MM.1S (cell line): Measurements from ENCODE around the gene MTFMT.
A peak's percentile ranks its signal among the peaks of the same experiment; 100 is the strongest.

Source experiments
- DNase-seq: peaks from one replicate; pipeline ENCODE4 v3.0.0-alpha.2; 2015
- H2AFZ ChIP-seq: fragments of 300-600 bp; sonication (generic); 2 replicates; pipeline ENCODE4 v1.6.0; 2016; ENCODE audit warnings: antibody characterized with exemption, low read length
- H3F3A ChIP-seq: fragments of 300-600 bp; sonication (generic); 2 replicates; pipeline ENCODE4 v1.6.1; 2016; ENCODE audit warnings: mild to moderate bottlenecking, antibody characterized with exemption, low read length, moderate library complexity, mixed read lengths; ENCODE audit not compliant: insufficient read depth
- H3K27ac ChIP-seq: fragments of 300-600 bp; sonication (generic); 2 replicates; pipeline ENCODE4 v1.5.1; 2016; ENCODE audit warnings: mild to moderate bottlenecking, low read length
- H3K27me3 ChIP-seq: fragments of 300-600 bp; sonication (generic); replicated peaks from 2 replicates; pipeline ENCODE4 v1.6.0; 2016; ENCODE audit warnings: low read length; ENCODE audit not compliant: insufficient read depth
- H3K36me3 ChIP-seq: fragments of 300-600 bp; sonication (generic); replicated peaks from 2 replicates; pipeline ENCODE4 v1.6.1; 2016; ENCODE audit warnings: mild to moderate bottlenecking, low read length, mixed read lengths; ENCODE audit not compliant: insufficient read depth
- H3K4me1 ChIP-seq: fragments of 300-600 bp; sonication (generic); 2 replicates; pipeline ENCODE4 v1.6.1; 2016; ENCODE audit warnings: low read length, mixed read lengths
- H3K4me2 ChIP-seq: fragments of 300-600 bp; sonication (generic); 2 replicates; pipeline ENCODE4 v1.6.0; 2016; ENCODE audit warnings: low read depth, low read length
- H3K4me3 ChIP-seq: fragments of 300-600 bp; sonication (generic); 2 replicates; pipeline ENCODE4 v1.5.1; 2016; ENCODE audit warnings: low read length, mixed read lengths
- H3K79me2 ChIP-seq: fragments of 300-600 bp; sonication (generic); 2 replicates; pipeline ENCODE4 v1.6.1; 2016; ENCODE audit warnings: mixed run types, low read length, mixed read lengths
- H3K9ac ChIP-seq: fragments of 300-600 bp; sonication (generic); 2 replicates; pipeline ENCODE4 v1.6.1; 2016; ENCODE audit warnings: low read length, mixed read lengths
- H3K9me2 ChIP-seq: fragments of 300-600 bp; sonication (generic); replicated peaks from 2 replicates; pipeline ENCODE4 v1.6.1; 2016; ENCODE audit warnings: mild to moderate bottlenecking, low read length, mixed read lengths; ENCODE audit not compliant: insufficient read depth
- H3K9me3 ChIP-seq: fragments of 300-600 bp; sonication (generic); replicated peaks from 2 replicates; pipeline ENCODE4 v1.6.1; 2016; ENCODE audit warnings: mild to moderate bottlenecking, low read length, mixed read lengths; ENCODE audit not compliant: insufficient read depth
- H4K20me1 ChIP-seq: fragments of 300-600 bp; sonication (generic); 2 replicates; pipeline ENCODE4 v1.6.1; 2016; ENCODE audit warnings: mild to moderate bottlenecking, low read length, moderate library complexity, mixed read lengths; ENCODE audit not compliant: insufficient read depth
- CTCF ChIP-seq: fragments of 300-600 bp; sonication (generic); IDR thresholded peaks from 2 replicates; pipeline ENCODE4 v1.5.1; 2016; ENCODE audit warnings: antibody characterized with exemption, low read length, mixed read lengths
- EZH2 ChIP-seq: fragments of 300-600 bp; sonication (generic); optimal IDR thresholded peaks from 2 replicates; pipeline ENCODE3; 2017; ENCODE audit warnings: low read depth, mild to moderate bottlenecking, antibody characterized with exemption, low read length, mixed read lengths
- EZH2phosphoT487 ChIP-seq: fragments of 300-600 bp; sonication (generic); IDR thresholded peaks from 2 replicates; pipeline ENCODE4 v1.6.1; 2018; ENCODE audit warnings: antibody characterized with exemption, low read length

MTFMT gene

GRCh38 chr15:65055201-65055870 is 25.9 kb upstream of the MTFMT start:
- Histone ChIP-seq H3K79me2 (no peaks in the 10 kb centered on the region), H3F3A (peaks cover 32% of the 10 kb centered on the region), H3K27me3 (no peaks in the 10 kb centered on the region), H3K36me3 (no peaks in the 10 kb centered on the region), H3K9me3 (no peaks in the 10 kb centered on the region), H3K4me2 (no peak overlapping the region), H4K20me1 (no peaks in the 10 kb centered on the region), H3K9me2 (no peaks in the 10 kb centered on the region), H3K4me1 (peaks cover 37% of the 10 kb centered on the region), H3K9ac (no peak overlapping the region), H3K27ac (no peak overlapping the region), H3K4me3 (no peak overlapping the region), H2AFZ (no peak overlapping the region)
- TF ChIP-seq EZH2 (no peak), CTCF (no peak), EZH2phosphoT487 (no peak)
- no peak for DNase-seq

GRCh38 chr15:65054333-65055200 is 25.1 kb upstream of the MTFMT start:
- no peaks in the 10 kb centered on the region for H3K79me2 ChIP-seq
- DNase-seq = peak; percentile 67
- no peaks in the 10 kb centered on the region for H3K36me3 ChIP-seq
- H2AFZ ChIP-seq = peak overlapping the region; percentile 67; the same call in 1 of the 2 replicates
- no peaks in the 10 kb centered on the region for H3K27me3 ChIP-seq
- peaks cover 45% of the 10 kb centered on the region for H3K4me1 ChIP-seq
- H3K9me2 ChIP-seq = no peaks in the 10 kb centered on the region
- no peak for TF ChIP-seq EZH2
- TF ChIP-seq CTCF = peak; percentile 83
- H3K9ac ChIP-seq = no peak overlapping the region
- no peak overlapping the region; the same call in 1 of the 2 replicates for H3K27ac ChIP-seq
- H4K20me1 ChIP-seq = no peaks in the 10 kb centered on the region
- H3F3A ChIP-seq = peaks cover 40% of the 10 kb centered on the region
- no peaks in the 10 kb centered on the region for H3K9me3 ChIP-seq
- H3K4me3 ChIP-seq = no peak overlapping the region
- no peak overlapping the region for H3K4me2 ChIP-seq

- Histone ChIP-seq H3K27me3 (no peaks in the 10 kb centered on the region), H3K9ac (peak overlapping the region; percentile 29; the same call in 1 of the 2 replicates), H2AFZ (0 out of 2 replicates have a peak overlapping the region, but pooled peaks have one; percentile 7)
These were observed 23.5 kb upstream of the MTFMT start for GRCh38 chr15:65052956-65053355.

More at GRCh38 chr15:65052956-65053355, 23.5 kb upstream of the MTFMT start:
- H3K79me2 ChIP-seq = no peaks in the 10 kb centered on the region
- no peaks in the 10 kb centered on the region for H4K20me1 ChIP-seq
- no peak overlapping the region for H3K4me3 ChIP-seq
- H3K4me2 ChIP-seq = peak overlapping the region; percentile 71
- TF ChIP-seq EZH2 = no peak
- no peak for TF ChIP-seq EZH2phosphoT487
- no peak for TF ChIP-seq CTCF
- no peaks in the 10 kb centered on the region for H3K9me2 ChIP-seq
- H3F3A ChIP-seq = peaks cover 40% of the 10 kb centered on the region
- no peaks in the 10 kb centered on the region for H3K36me3 ChIP-seq
- H3K27ac ChIP-seq = peak overlapping the region; percentile 84; the same call in 1 of the 2 replicates
- peaks cover 46% of the 10 kb centered on the region for H3K4me1 ChIP-seq
- DNase-seq = peak; percentile 79
- H3K9me3 ChIP-seq = no peaks in the 10 kb centered on the region
